ENCODE results near the gene SCARF1.
A peak's percentile ranks its signal among the peaks of the same experiment; 100 is the strongest.

SCARF1 gene

DNA sequence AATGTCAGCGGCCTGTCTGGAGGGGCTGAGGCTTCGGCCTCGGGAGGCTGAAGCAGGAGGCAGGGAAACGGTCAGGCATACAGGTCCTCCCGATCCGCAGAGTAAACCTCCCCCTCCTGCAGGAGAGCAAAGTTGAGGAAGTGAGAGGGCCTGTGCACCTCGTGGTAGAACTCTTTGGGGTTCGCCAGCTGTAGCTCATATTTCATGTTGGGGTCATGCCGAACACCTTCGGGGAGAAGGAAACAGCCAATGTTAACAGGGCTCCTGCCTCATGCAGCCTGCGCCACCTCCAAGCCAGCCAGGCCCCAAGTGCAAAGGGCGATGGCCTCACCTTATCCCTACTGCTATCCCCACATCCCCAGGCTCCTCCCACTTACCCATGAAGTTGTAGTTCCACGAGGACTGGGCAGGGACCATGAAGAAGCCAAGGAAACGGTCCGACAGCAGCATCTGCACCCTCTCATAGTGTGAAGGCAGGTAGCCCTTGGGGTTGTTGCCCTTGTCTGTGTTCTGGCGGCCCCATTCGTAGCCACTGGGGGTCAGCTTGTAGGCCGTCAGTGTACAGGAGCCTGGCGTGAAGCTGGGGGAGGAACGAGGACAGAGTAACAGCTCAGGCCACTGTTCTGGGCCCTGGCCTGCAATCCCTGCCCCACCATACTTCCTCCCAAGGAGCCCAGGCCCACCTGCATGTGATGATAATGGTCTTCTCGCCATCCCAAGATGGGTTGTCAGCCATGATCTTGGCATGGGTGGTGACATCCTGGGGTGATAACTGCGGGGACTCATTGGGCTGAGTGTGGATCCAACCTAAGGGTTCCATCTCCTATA is 5.4 kb upstream of the SCARF1 start:
- no peak for DNase-seq (ENCODE audit: low spot score)
- H2BK5ac ChIP-seq (ENCODE audit: low read length): peak overlapping the region; percentile 95
- no peak overlapping the region for H2AFZ ChIP-seq (ENCODE audit: low read length)
- peaks cover 0 to 8% (median 0%) of the 10 kb centered on the region in 3 experiments for H3K27me3 ChIP-seq (ENCODE audit: control insufficient read depth in 3 of 3, insufficient read depth in 3 of 3, low read depth in 1 of 3, low read length in 3 of 3)
- no peak overlapping the region for H4K8ac ChIP-seq (ENCODE audit: low read depth, low read length)
- H2BK120ac ChIP-seq (ENCODE audit: low read depth, low read length): no peak overlapping the region
- H2BK15ac ChIP-seq (ENCODE audit: low read length): no peak overlapping the region
- no peak overlapping the region for H3K4me3 ChIP-seq (ENCODE audit: low read length in 2 of 2)
- H3K14ac ChIP-seq (ENCODE audit: low read length): no peak overlapping the region
- peak overlapping the region; percentile 10 for H3K23ac ChIP-seq (ENCODE audit: low read depth, low read length, poor library complexity)
- no peak overlapping the region for H3K4ac ChIP-seq (ENCODE audit: low read length)
- peak overlapping the region; percentile 35 for H2BK12ac ChIP-seq (ENCODE audit: low read length)
- peaks cover 14 to 17% of the 10 kb centered on the region in 2 donors for H3K4me1 ChIP-seq (ENCODE audit: control insufficient read depth in 2 of 2, insufficient read depth in 1 of 2, low read depth in 1 of 2, low read length in 2 of 2)
- H3K18ac ChIP-seq (ENCODE audit: low read length): no peak overlapping the region
- no peak overlapping the region for H3K27ac ChIP-seq (replicated peaks; ENCODE audit: low read length)
- peaks cover 0 to 4% of the 10 kb centered on the region in 2 donors for H3K9me3 ChIP-seq (replicated peaks in 1 of 2; ENCODE audit: control insufficient read depth in 2 of 2, insufficient read depth in 1 of 2, low read depth in 1 of 2, low read length in 2 of 2)
- peaks cover 42 to 66% of the 10 kb centered on the region in 2 donors for H3K36me3 ChIP-seq (replicated peaks in 1 of 2; ENCODE audit: control insufficient read depth in 2 of 2, insufficient read depth in 2 of 2, low read length in 2 of 2)
- WGBS, 2 donors (ENCODE audit: extremely low coverage in 2 of 2, insufficient read length in 2 of 2, insufficient replicate concordance in 1 of 2): no CpG with 5 or more reads among the region's 22 CpGs
- no peak overlapping the region for H3K4me2 ChIP-seq (ENCODE audit: insufficient read depth, low read length, poor library complexity, severe bottlenecking)
- H4K91ac ChIP-seq (ENCODE audit: low read depth, low read length, poor library complexity): no peak overlapping the region
- H2AK5ac ChIP-seq (ENCODE audit: low read depth, low read length): no peak overlapping the region
- H3K9ac ChIP-seq (ENCODE audit: low read depth, low read length, poor library complexity): peak overlapping the region; percentile 56
- H3K79me1 ChIP-seq (ENCODE audit: low read depth, low read length): no peaks in the 10 kb centered on the region

DNA sequence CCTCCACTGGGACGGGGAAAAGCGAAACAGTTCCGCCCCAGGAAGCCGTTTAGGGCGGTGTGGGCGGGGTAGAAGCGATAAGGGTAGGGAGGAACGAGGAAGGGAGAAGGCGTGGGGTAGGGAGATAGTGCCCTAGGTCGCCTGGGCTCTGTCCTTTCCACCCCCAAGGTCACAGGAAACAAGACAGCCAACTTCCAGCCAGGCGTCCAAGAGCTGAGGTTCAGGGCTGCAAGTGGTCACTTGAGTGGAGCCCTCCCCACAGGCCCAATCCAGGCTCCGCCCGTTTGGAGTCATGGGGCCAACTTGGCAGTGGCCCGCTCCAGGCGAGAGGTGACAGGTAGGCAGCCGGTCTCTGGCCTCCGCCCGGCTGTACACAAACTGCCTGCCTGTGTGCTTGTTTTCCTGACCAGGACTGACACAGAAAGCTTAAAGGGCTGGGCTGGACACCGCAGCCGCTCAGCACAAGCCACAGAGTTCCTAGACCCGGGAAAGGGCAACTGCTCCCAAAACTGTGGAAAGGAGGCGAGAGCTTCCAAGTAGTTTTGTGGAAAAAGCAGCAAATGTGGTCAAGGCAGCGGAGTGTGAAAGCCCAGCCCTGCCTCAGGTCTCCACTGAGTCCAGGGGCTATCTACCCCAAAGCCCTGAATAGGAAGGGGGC is 4.4 kb upstream of the SCARF1 start, which contains the start of gene RILP:
TSS of gene RILP (minus strand) at position 23 of the 658 bp plus-strand sequence. CDS start 62 bp downstream, outside the sequence.
- H3K14ac ChIP-seq (ENCODE audit: low read length): peak within 1 kb of the TSS; percentile 87
- no peak within 1 kb of the TSS for H4K91ac ChIP-seq (ENCODE audit: low read depth, low read length, poor library complexity)
- H2BK5ac ChIP-seq (ENCODE audit: low read length): peak within 1 kb of the TSS; percentile 95
- peaks cover 0 to 9% (median 0%) of the 10 kb centered on the region in 3 experiments for H3K27me3 ChIP-seq (ENCODE audit: control insufficient read depth in 3 of 3, insufficient read depth in 3 of 3, low read depth in 1 of 3, low read length in 3 of 3)
- H3K27ac ChIP-seq (replicated peaks; ENCODE audit: low read length): peak within 1 kb of the TSS; percentile 80
- no peak for DNase-seq (ENCODE audit: low spot score)
- H3K18ac ChIP-seq (ENCODE audit: low read length): peak within 1 kb of the TSS; percentile 93
- no peak within 1 kb of the TSS for H3K4ac ChIP-seq (ENCODE audit: low read length)
- peak within 1 kb of the TSS; percentile 90 for H2BK12ac ChIP-seq (ENCODE audit: low read length)
- H3K4me3 ChIP-seq (ENCODE audit: low read length in 2 of 2): peak within 1 kb of the TSS; percentile 47 to 79
- peaks cover 38 to 58% of the 10 kb centered on the region in 2 donors for H3K36me3 ChIP-seq (replicated peaks in 1 of 2; ENCODE audit: control insufficient read depth in 2 of 2, insufficient read depth in 2 of 2, low read length in 2 of 2)
- peak within 1 kb of the TSS; percentile 88 for H3K9ac ChIP-seq (ENCODE audit: low read depth, low read length, poor library complexity)
- WGBS, 2 donors (ENCODE audit: extremely low coverage in 2 of 2, insufficient read length in 2 of 2, insufficient replicate concordance in 1 of 2): no CpG with 5 or more reads among the region's 23 CpGs
- H2BK15ac ChIP-seq (ENCODE audit: low read length): peak within 1 kb of the TSS; percentile 83
- H3K4me2 ChIP-seq (ENCODE audit: insufficient read depth, low read length, poor library complexity, severe bottlenecking): peak within 1 kb of the TSS; percentile 97
- no peak within 1 kb of the TSS for H2AK5ac ChIP-seq (ENCODE audit: low read depth, low read length)
- peak within 1 kb of the TSS; percentile 89 for H2AFZ ChIP-seq (ENCODE audit: low read length)
- peak within 1 kb of the TSS; percentile 16 for H2BK120ac ChIP-seq (ENCODE audit: low read depth, low read length)
- peaks cover 0 to 4% of the 10 kb centered on the region in 2 donors for H3K9me3 ChIP-seq (replicated peaks in 1 of 2; ENCODE audit: control insufficient read depth in 2 of 2, insufficient read depth in 1 of 2, low read depth in 1 of 2, low read length in 2 of 2)
- H3K23ac ChIP-seq (ENCODE audit: low read depth, low read length, poor library complexity): peak within 1 kb of the TSS; percentile 88
- peaks cover 16 to 26% of the 10 kb centered on the region in 2 donors for H3K4me1 ChIP-seq (ENCODE audit: control insufficient read depth in 2 of 2, insufficient read depth in 1 of 2, low read depth in 1 of 2, low read length in 2 of 2)
- H4K8ac ChIP-seq (ENCODE audit: low read depth, low read length): no peak within 1 kb of the TSS
- no peaks in the 10 kb centered on the region for H3K79me1 ChIP-seq (ENCODE audit: low read depth, low read length)

DNA sequence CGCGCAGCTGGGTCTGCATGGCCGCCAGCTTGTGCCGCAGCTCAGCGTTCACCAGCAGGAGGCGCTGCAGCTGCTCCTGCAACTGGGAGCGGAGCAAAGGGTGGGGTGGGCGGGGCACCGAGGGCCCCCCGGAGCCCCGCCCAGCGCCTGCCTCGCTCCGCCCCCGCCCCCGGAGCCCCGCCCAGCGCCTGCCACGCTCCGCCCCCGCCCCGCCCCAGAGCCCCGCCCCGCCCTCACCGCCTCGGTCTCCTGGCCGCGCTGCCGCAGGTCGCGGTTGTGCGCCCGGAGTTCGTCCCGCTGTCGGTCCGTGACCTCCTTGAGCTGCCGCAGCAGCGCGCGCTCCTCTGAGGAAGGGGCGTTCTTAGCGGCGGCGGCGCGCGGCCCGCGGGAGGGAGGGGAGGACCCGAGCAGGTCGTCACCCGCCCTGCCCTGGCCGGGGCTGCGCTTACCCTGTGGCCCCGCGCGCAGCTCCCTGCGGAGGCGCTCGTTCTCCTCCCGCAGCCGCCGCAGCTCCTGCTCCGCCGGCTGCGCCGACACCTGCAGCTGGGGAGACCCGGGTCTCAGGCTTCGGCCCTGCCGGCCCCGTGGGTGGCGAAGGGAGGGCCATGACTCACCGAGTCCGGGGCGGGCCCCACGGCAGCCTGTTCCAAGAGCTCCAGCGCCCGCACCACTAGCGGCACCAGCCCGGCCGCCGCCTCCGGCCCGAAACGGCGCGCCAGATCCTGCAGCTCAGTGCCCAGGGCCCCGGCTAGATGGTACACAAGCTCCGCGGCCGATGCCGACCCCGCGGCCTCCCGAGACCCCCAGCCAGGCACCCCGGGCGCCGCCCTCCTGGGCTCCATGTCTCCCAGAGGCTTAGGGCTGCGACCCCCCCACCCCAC is 3.7 kb upstream of the SCARF1 start:
- Histone ChIP-seq H3K4me1 (ENCODE audit: control insufficient read depth in 2 of 2, insufficient read depth in 1 of 2, low read depth in 1 of 2, low read length in 2 of 2) (peaks cover 17 to 34% of the 10 kb centered on the region in 2 donors), H4K91ac (ENCODE audit: low read depth, low read length, poor library complexity) (no peak overlapping the region), H4K8ac (ENCODE audit: low read depth, low read length) (no peak overlapping the region)

More for the DNA sequence above, 3.7 kb upstream of the SCARF1 start:
- Histone ChIP-seq H2AK5ac (ENCODE audit: low read depth, low read length) (no peak overlapping the region), H3K4ac (ENCODE audit: low read length) (no peak overlapping the region), H2BK15ac (ENCODE audit: low read length) (no peak overlapping the region), H3K79me1 (ENCODE audit: low read depth, low read length) (no peaks in the 10 kb centered on the region), H3K9me3 (replicated peaks in 1 of 2; ENCODE audit: control insufficient read depth in 2 of 2, insufficient read depth in 1 of 2, low read depth in 1 of 2, low read length in 2 of 2) (peaks cover 0 to 4% of the 10 kb centered on the region in 2 donors), H3K23ac (ENCODE audit: low read depth, low read length, poor library complexity) (peak overlapping the region; percentile 88), H2AFZ (ENCODE audit: low read length) (peak overlapping the region; percentile 89), H3K4me2 (ENCODE audit: insufficient read depth, low read length, poor library complexity, severe bottlenecking) (peak overlapping the region; percentile 97), H3K36me3 (replicated peaks in 1 of 2; ENCODE audit: control insufficient read depth in 2 of 2, insufficient read depth in 2 of 2, low read length in 2 of 2) (peaks cover 33 to 51% of the 10 kb centered on the region in 2 donors), H2BK120ac (ENCODE audit: low read depth, low read length) (no peak overlapping the region), H3K4me3 (ENCODE audit: low read length in 2 of 2) (peak overlapping the region; percentile 47 to 70), H3K14ac (ENCODE audit: low read length) (no peak overlapping the region), H3K27ac (replicated peaks; ENCODE audit: low read length) (peak overlapping the region; percentile 80), H2BK12ac (ENCODE audit: low read length) (no peak overlapping the region), H2BK5ac (ENCODE audit: low read length) (peak overlapping the region; percentile 57), H3K18ac (ENCODE audit: low read length) (peak overlapping the region; percentile 93), H3K27me3 (ENCODE audit: control insufficient read depth in 3 of 3, insufficient read depth in 3 of 3, low read depth in 1 of 3, low read length in 3 of 3) (peaks cover 0 to 17% (median 0%) of the 10 kb centered on the region in 3 experiments), H3K9ac (ENCODE audit: low read depth, low read length, poor library complexity) (peak overlapping the region; percentile 88)
- WGBS, 2 donors (ENCODE audit: extremely low coverage in 2 of 2, insufficient read length in 2 of 2, insufficient replicate concordance in 1 of 2): no CpG with 5 or more reads among the region's 100 CpGs
- peak; percentile 97 for DNase-seq (ENCODE audit: low spot score)

All from neuronal stem cell (in vitro differentiated cells).